UCSD-AML1 (cell line): ENCODE measurements around the gene BRIX1.
"Not testable (repeated sequence)": the region's sequence is repeated elsewhere in the genome, so short reads cannot be mapped to it uniquely, and the experiment has no call there.

Source experiments
- DNase-seq: peaks from one replicate; lab custom pipeline; 2025; ENCODE audit not compliant: unreplicated experiment; lab: John Stamatoyannopoulos, UW

BRIX1 gene

DNA sequence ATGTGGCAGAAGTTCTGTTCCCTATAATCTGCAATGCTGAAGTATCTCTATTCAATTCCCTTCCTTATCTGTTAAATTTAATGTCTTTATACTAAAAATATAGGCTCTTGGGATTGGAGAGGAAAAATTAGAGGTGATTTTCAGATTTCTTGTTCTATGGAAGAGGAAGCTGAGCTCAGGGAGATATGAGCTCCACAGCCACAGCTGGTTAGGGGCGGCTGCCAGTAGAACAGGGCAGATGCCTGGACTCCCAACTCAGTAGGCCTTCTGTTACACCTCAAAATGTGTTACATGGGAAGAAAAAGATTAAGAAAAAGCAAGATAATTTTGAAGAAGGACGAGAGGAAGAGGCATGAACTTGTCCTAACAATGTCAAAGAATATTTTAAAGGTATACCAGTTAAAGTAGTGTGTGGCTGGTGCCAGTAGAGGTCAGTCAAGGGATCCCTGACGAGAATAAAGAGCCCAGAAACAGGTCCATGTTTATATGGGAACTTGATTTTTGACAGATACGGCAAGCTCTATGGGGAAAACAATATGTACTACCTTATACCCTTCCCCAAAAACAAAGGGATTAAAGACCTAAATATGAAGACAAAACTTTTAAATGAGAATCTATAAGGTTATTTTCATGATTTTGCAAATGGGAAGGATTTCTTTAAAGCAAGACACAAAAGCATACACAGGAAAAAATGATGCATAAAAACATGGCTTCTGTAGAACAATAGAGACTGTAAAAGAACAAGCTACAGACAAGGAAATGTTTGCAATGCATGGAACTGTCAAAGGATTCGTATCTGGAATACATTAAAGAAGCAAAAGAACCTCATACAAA, 42.6 kb downstream of the BRIX1 start:
- DNase-seq, result no peak

- DNase-seq, result no peak
Measured at GRCh38 chr5:34959323-34959722, 43.8 kb downstream of the BRIX1 start.

DNA sequence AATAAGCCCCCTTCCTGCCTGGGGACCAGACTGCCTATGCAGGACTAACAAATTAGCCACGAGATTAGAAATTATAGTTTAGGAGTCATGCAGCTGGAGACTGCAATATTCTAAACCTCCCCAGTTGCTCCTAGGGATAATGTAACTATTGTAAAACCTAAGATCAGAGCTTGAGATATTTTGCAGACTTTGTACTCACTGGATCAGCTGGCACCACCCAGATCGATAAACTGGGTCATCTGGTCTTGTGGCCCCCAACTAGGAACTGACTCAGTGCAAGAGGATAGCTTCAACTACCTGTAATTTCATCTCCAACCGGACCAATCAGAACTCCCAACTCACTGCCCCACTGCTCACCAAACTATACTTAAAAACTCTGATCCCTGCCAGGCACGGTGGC, 52.0 kb downstream of the BRIX1 start:
- no peak for DNase-seq

- no peak for DNase-seq
Measured at GRCh38 chr5:34968258-34968657, 52.7 kb downstream of the BRIX1 start.

GRCh38 chr5:34970552-34970951, 55.0 kb downstream of the BRIX1 start:
- no peak for DNase-seq

DNA sequence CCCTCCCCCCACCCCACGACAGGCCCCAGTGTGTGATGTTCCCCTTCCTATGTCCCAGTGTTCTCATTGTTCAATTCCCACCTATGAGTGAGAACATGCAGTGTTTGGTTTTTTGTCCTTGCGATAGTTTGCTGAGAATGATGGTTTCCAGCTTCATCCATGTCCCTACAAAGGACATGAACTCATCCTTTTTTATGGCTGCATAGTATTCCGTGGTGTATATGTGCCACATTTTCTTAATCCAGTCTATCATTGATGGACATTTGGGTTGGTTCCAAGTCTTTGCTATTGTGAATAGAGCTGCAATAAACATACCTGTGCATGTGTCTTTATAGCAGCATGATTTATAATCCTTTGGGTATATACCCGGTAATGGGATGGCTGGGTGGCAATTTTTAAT, 56.1 kb downstream of the BRIX1 start:
- DNase-seq, result not testable (repeated sequence)
